GM18868 (cell line): ENCODE measurements around the gene ING5.
"Not testable (repeated sequence)": the region's sequence is repeated elsewhere in the genome, so short reads cannot be mapped to it uniquely, and the experiment has no call there.

Source experiments
- ATAC-seq: cut with Tn5 transposase; IDR thresholded peaks from one replicate; pipeline ENCODE4 v1.9.1; 2021; ENCODE audit warnings: mild to moderate bottlenecking, moderate library complexity; ENCODE audit not compliant: unreplicated experiment

The ING5 gene

DNA sequence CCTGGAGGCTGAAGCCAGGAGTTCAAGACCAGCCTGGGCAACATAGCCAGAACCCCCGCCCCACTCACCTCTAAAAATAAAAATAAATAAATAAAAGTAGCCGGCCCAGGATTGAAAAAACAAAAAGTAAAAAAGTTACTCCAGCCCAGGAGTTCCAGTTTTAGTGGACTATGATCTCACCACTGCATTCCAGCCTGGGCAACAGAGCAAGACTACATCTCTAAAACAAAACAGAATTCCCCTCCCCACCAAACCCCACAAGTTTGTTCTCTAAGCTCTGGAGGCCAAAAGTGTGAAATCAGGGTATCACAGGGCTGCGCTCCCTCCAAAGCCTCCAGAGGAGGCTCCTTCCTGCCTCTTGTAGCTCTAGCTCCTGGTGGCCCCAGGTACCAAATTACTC is 34.3 kb downstream of the ING5 start:
- ATAC-seq, result no peak

DNA sequence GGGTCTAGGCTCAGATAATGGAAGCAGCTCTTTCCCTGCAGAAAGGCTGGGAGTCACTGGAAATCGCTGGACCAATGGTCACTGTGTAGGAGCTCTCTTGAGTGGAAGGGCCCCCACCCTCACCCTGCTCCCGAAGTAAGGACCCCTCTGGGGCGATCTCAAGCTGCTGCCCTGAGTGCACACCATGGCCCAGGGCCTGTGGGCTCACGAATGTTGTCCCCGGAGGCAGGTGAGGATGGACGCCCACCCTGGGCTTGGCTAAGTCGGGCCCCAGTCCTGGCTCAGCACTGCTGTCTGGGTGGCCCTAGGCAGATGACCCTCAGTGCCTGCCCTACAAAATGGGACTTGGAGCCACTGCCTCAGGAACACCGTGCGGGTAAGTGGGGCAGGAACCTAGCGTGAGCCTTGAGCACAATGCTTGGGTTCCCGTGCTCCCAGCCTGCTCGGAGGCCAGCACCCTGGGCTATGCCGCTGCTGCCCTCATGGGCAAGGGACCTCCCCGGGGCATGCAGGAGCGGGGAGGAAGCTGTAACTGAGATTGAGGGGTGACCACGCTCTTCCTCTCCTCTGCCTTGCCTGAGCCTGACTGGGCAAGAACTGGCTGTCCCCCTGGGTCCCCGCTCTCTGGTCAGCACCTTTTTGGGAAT is 36.3 kb downstream of the ING5 start:
- no peak for ATAC-seq

DNA sequence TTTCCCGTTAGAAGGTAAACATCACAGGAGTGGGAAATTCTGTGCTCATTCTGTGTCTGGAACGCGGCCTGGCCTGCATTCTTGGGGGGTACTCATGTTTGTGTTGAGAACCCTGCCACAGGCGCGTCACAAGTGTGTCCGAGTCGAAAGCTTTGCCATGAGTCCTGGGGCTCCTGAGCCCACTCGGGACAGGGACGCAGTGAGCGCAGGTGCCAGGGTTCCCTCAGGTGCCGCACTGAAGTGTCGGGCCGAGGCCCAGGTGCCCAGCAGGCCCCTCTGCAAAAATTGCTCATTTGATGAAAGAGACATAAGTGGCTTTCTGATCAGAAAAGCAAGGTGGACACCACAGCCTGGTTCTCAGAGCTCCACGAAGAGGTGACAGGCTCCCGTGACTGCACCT is 37.3 kb downstream of the ING5 start:
- ATAC-seq, result no peak

DNA sequence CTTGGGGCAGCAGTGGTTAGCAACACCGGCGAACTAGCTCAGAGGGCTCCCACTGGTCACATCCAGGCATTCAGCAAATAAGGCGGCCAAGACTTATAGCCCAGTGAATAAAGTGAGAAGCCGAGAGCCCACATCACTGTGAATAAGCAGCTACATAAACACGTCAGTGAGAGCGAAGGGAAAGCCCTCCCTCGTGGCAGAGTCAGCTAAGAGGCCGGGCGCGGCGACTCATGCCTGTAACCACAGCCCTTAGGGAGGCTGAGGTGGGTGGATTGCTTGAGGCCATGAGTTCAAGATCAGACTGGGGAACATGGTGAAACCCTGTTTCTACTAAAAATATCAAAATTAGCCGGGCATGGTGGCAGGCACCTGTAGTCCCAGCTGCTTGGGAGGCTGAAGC is 37.8 kb downstream of the ING5 start:
- ATAC-seq, result no peak

DNA sequence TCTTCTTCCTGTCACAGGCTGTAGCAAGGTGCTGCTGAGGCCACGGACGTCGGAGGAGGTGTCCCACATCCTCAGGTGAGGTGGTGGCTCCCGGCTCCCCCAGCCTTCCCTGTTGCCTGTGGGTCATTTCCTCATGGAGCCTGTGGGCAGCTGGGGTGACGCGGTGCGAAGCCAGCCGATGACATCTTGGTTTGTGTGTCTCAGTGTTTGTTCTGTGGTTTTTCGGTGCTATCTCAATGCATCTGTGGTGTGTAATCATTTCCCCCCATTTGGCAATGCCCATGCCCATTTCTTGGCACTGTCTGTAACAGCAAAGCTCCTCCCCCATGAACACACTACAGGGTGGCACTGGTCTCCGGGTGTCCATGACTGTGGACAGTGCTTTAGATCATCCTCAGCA is 39.2 kb downstream of the ING5 start:
- ATAC-seq, result no peak

DNA sequence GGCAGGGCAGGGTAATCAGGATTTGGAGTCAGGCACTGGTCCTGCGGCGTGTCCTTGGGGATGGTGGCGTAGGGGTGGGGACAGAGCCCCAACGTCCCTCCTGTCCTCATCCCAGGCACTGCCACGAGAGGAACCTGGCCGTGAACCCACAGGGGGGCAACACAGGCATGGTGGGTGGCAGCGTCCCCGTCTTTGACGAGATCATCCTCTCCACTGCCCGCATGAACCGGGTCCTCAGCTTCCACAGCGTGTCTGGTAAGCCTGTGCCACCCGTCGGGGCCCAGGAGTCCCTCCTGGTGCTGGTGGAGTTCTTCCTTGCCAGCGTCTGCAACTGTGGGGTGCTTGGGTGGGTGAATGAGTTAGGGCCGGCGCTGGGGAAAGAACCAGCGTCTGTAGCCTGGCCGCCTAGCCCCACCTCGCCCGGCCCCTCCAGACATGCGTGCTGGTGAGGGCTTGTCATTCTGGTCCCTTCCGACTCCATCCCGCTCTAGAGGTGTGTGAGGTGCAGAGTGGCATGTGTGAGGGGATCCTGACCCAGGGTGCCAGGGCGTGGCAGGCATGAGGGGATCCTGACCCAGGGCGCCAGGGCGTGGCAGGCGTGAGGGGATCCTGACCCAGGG is 40.6 kb downstream of the ING5 start:
- ATAC-seq, result no peak

DNA sequence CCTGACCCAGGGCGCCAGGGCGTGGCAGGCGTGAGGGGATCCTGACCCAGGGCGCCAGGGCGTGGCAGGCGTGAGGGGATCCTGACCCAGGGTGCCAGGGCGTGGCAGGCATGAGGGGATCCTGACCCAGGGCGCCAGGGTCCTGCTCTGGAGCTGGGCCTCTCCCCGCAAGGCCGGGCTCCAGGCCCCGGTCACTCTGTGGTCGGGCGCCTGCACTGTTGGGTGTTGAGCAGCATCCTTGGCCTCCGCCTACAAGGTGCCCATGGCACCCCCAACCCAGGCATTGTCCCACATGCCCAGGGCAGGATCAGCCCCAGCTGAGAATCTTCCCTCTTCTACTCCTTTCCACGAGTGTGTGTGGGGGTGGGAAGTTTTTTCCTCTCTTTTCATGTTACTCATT is 41.2 kb downstream of the ING5 start:
- ATAC-seq, result not testable (repeated sequence)

DNA sequence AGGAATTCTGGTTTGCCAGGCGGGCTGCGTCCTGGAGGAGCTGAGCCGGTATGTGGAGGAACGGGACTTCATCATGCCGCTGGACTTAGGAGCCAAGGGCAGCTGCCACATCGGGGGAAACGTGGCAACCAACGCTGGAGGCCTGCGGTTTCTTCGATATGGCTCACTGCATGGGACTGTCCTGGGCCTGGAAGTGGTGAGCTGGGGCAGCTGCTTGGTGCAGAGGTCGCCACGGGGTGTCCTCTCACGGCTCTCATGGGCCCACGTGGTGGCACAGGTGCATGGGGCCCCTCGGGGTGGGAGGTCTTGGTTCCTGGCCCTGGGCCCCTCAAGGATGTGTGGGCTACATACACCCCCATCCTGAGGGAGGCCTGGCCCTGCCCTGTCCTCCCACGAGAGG is 41.8 kb downstream of the ING5 start:
- no peak for ATAC-seq

DNA sequence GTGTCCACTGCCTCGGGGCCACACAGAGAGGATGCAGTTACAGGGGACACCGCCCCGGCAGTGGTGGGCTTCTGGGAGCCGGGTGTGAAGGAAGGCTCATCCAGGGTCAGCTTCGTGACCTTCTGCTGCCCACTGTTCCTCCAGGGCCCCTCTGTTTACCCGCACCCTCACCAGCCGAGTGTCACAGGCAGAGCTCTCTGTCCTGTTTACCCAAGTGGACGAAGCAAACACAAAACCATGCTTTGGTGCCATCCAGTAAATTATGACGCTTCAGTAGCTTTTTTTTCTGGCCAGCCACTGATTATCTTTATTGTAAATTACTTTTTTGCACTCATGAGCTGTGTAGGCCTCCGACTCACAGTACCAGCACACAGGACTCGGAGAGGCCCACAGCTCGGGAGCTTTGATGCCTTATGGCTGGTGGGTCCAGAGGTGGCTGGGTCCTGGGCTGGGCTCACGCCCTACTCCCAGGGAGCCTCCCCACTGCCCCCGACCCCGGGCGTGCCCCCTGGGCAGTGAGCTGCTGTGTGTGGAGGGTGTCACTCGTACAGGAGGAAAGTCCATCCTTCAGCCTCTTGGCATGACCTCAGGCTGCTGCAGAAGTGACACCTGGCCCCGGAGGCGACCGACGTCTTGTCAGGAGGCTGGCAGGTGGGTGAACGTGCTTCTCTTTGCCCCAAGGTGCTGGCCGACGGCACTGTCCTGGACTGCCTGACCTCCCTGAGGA is 42.4 kb downstream of the ING5 start:
- ATAC-seq, result no peak

DNA sequence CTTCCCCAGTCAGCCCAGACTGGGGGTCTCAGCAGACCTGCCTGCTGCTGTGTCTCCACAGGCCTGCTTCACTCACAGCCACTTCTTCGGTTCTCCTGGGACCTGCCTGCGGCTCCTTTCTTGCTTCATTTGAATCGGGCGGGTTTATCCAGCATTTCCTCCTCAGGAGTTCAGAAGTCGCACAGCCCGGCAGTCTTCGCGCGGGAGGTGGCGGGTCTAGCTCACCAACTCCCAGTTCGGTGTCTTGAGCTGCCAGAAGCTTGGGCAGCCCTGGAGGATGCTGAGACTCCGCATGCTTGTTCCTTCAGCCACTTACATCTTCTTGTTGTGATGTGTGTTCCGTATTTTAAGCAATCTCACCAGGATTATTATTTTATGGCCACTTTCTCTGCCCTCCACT is 43.4 kb downstream of the ING5 start:
- no peak for ATAC-seq

DNA sequence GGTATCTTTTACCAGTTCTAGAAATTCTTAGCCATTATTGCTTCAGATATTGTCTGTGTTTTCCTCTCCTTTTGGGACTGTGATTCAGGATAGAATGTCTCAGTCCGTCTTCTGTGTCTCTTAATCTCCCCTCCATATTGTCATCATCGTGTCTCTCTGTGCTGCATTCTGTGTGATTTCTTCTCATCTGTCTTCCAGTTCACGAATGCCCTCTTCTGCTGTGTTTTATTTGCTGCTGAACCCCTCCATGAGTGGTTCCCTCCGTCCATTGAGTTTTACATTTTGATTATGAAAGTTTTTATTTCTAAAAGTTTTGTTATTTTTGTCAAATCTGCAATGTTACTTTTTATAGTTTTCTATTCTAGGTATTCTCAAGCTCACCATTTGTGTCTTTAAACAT is 44.2 kb downstream of the ING5 start:
- ATAC-seq, result no peak

DNA sequence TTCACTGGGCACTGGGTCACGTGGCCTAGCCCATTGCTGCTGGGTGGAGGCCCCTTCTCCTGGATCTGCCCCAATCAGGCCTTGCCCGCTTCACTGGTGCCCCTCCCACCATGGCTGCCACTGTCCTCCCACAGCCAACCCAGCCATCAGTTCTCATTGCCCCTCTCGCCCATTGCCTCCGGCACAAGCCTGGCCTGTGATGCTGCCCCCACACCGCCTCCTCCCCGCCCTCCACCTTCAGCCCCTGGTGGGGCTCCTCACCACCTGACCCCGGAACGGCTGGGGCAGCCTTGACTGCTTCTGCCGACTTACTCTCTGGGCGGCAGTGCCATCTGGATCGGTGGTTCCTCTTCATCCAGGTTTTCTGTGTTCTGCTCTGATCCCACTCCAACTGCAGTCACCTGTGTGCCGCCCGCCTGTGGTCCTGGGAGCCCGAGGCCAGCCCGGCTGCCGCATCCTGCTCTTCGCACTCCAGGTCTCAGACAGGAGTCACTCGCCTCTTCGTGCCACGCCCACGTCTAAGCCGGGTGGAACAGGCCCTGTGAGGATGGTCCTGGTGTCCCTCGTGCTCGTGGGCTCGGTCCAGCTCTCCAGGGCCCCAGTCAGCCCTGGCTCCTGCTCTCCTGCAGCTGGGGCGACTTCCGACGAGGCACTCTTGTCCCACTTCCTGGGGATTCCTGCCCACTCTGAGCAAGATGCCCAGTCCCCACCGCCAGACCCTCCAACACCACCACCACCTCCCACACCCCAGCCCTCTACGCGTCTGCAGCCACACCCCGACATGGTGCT is 46.8 kb downstream of the ING5 start:
- no peak for ATAC-seq

DNA sequence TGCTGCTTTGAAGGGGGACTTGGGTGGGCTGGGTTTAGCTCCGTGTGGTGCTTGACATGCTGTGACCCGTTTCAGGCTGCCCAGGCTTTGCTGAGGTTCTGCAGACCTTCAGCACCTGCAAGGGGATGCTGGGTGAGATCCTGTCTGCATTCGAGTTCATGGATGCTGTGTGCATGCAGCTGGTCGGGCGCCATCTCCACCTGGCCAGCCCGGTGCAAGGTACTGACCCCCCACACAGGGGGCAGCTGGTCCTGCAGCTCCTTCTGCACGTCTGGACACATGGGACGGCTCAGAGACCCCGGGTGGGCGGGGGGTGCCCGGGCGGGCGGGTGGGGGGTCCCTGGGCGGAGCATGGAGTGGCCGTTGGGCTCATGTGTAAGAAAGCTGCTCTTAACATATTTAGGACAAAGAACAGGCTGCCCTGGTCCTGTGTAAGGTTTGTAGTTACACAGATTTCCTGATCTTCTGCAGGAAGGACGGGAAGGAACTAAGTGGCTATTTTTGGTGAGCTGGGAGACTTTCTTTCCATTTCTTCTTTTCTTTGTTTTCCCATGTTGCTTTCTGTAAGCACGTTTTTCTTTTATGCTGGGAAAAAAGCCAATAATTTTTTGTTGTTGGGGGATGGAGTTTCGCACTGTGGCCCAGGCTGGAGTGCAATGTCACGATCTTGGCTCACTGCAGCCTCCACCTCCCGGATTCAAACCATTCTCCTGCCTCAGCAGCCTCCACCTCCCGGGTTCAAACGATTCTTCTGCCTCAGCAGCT is 48.4 kb downstream of the ING5 start:
- ATAC-seq, result no peak

DNA sequence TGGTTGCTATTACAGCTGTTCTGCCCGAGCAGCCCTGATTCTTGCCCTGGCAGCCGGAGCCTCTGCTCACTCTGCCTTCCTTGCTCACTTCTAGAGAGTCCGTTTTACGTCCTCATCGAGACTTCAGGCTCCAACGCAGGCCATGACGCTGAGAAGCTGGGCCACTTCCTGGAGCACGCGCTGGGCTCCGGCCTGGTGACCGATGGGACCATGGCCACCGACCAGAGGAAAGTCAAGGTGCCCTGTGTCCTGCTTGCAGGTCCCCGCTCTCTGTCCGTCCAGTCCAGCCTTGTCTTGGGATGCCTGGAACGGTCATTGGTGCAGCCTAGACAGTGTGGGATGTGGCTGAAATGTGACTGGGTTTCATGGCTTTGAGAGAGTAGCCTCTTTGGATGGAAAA is 49.3 kb downstream of the ING5 start:
- ATAC-seq, result no peak

DNA sequence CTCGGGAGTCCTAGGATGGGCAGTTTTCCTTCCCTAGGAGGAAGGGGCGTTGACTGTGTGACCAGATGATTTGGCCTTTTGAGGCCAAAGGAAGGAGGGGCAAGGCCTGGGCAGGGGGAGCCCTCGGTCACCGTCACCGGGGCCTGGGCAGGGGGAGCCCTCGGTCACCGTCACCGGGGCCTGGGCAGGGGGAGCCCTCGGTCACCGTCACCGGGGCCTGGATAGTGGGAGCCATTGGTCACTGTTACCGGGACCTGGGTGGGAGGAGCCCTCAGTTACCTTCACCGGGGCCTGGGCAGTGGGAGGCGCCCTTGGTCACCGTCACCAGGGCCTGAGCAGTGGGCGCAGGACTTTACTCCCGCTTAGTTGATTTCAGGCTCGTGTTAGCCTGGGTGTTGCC is 49.9 kb downstream of the ING5 start:
- ATAC-seq, result no peak

DNA sequence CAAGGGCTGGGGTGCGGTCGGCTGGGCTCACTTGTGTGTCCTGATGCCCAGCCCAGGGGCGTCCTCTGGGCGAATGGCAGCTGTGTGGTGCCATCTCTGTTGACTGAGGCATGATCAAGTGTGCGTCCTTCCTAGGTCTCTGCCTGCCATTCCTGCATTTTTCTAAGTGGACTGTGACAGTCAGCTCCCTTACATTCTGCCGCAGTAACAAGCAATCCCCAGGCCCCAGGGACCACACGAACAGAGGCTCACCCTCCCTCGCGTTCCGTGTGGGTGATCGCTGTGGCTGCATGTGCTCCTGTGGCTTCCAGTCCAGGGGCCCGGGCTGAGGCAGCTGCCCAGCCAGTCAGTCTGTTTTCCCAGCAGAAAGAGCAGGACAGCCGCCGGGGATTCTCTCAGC is 50.4 kb downstream of the ING5 start:
- ATAC-seq, result no peak

DNA sequence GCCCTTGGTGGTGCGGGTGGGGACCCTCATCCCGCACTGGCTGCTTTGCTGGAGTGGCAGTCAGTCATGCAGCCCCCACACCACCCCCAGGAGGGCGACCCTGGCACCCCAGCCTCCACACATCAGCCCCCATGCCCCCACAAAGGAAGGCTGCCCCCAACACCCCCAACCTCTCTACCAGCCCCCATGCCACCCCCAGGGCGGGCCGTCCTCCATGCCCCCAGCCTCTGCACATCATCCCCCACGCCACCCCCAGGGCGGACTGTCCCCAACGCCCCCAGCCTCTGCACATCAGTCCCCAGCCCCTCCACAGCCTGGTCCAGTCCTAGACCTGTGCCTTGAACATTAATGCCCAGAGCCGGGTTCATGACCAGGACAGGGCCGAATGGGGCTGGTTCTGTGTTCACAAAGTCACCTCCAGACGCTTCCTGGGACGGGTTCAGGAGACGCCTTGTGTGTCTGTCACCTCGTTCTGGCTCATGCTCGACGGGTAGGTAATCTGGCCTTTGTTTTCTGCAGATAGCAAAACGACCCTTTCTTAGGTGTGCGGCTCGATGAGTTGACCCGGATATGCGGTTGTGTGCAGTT is 50.9 kb downstream of the ING5 start:
- no peak for ATAC-seq

DNA sequence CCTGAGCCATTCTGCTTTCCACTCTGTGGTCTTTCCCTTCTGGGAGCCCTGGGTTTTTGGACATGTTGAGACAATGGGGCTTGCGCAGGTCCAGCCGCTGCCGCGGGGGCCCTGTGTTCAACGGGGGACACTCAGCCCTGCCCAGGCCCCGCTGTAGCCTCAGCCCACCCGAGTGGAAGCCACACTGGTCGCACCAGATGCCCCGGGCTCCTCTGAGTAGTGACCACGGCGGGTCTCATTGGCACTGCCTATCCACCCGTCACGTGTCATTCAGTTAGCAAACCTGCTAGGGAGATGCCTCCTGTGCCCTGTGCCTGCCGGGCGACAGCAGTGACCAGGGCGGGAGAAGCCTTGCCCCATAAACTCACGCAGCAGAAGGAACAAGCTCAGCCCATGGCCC is 51.7 kb downstream of the ING5 start:
- no peak for ATAC-seq

DNA sequence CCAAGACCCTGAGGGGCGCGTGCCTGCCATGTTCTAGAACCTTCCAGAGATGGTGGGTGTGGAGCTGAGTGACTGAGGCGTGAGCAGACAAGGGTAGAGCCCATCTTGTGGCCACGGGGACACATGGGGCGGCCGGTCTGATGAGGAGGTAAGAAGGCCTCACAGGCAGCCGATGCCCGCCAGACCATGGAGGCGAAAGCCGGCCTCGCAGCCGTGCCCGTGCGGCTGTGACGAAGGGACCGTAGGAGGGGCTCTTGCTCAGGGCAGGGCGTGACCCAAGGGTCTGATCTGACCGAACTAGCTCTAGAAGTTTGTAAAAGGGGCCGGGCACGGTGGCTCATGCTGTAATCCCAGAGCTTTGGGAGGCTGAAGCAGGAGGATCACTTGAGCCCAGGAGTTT is 52.2 kb downstream of the ING5 start:
- ATAC-seq, result no peak

DNA sequence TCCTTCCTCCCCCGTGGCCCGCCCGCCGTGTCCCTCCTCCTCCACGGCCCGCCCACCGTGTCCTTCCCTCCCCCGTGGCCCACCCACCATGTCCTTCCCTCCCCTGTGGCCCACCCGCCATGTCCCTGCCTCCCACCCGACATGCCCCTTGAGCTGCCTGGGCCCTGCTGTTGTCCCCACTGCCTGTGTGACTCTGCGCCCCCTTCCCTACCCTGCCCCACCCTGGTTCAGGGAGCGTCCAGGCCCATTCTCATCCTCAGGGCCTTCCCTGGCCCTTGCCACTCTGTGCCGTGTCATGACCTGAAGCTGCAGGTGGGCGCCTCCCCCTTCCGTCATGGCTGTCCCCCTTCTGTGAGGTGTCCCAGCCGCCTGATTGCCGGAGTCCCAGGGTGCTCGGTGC is 53.3 kb downstream of the ING5 start:
- ATAC-seq, result no peak

DNA sequence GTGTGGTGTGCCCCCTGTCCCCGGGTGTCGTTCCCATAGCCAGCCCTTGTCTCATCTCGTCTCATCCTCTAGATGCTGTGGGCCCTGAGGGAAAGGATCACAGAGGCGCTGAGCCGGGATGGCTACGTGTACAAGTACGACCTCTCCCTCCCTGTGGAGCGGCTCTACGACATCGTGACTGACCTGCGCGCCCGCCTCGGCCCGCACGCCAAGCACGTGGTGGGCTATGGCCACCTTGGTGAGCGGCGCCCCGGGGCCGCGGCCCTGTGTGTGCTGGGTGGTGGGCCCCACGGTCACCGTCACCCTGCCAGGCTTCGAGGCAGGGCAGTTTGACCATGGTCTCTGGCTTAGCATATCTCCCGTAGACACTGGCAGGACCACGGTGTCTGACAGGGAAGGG is 53.9 kb downstream of the ING5 start:
- no peak for ATAC-seq
